Cortex of kidney (tissue), 1 donor: ENCODE results near the gene DTHD1.

Experiments
- DNase-seq: peaks from one replicate; lab custom pipeline; 2025; lab: John Stamatoyannopoulos, UW

The DTHD1 gene

GRCh38 chr4:36313703-36314102 lies 32.3 kb downstream of the DTHD1 start:
- DNase-seq, result no peak

DNA sequence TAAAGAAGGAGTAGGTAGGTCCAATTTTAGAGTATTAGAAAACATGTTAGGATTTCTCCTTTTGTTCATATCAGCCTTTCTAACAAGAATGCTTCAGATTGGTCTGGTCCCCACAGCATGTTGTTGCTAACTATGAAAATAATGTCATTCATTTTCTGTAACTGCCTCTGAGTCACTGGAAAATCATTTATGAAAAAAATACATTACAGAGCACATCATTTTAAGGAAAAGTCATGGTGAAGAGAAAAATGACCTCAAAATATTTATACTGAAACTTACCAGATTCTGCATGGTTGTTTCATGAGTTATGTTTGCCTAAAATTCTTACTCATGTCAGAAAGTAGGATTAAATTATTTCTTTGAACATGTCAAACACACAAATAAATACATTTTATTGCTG lies 35.2 kb downstream of the DTHD1 start:
- DNase-seq, result no peak

- no peak for DNase-seq
Observed at GRCh38 chr4:36317721-36318120, 36.3 kb downstream of the DTHD1 start.

- no peak for DNase-seq
Observed at GRCh38 chr4:36320117-36320896, 38.9 kb downstream of the DTHD1 start.

- DNase-seq, result no peak
Observed at GRCh38 chr4:36321176-36321575, 39.8 kb downstream of the DTHD1 start.

- no peak for DNase-seq
Observed at GRCh38 chr4:36322921-36323354, 41.5 kb downstream of the DTHD1 start.

GRCh38 chr4:36323816-36324419 lies 42.5 kb downstream of the DTHD1 start:
- no peak for DNase-seq

DNA sequence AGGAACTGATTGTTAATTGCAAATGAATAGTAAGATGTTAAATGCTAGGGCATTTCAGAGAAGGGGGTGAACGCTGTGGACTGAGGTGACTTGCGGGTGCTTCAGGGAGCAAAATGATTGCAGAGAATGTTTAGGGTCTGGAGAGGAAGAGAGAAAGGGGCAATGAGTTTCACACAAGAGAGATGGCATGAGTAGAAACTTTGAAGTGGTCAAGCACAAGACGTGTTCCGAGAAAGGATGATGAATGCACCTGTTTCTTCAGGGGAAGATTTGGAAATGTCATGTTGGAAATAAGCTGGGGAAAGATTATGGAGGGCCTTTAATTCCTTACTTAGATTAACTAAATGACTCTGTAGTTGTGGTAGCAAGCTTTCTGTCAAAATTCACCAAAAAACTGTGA lies 43.4 kb downstream of the DTHD1 start:
- no peak for DNase-seq

DNA sequence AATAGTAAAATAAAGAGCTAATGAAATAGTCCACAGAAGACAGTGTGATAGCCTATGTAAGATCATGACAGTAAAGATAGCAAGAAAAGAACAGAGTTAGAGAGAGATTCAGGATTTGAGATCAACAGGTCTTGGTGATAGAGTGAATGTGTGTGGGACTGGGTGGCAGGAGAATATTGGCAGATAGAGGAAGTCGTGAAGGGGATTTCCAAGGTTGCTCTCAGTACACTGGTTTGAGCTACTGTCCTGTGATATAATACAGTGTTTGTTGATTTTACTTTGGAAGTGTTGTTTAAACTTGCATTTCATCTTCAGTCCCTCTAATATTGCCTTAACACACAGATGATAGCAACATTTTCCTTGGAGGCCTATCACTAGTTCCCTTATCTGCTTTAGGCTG lies 44.1 kb downstream of the DTHD1 start:
- DNase-seq, result no peak

- DNase-seq, result no peak
Observed at GRCh38 chr4:36325926-36326325, 44.5 kb downstream of the DTHD1 start.

- DNase-seq, result no peak
Observed at GRCh38 chr4:36326476-36327029, 45.1 kb downstream of the DTHD1 start.

GRCh38 chr4:36327400-36327799 lies 46.0 kb downstream of the DTHD1 start:
- DNase-seq, result no peak

- no peak for DNase-seq
Observed at GRCh38 chr4:36328130-36328529, 46.7 kb downstream of the DTHD1 start.

- DNase-seq, result no peak
Observed at GRCh38 chr4:36329228-36329627, 47.8 kb downstream of the DTHD1 start.

GRCh38 chr4:36330796-36331195 lies 49.4 kb downstream of the DTHD1 start:
- no peak for DNase-seq

GRCh38 chr4:36332023-36332781 lies 50.8 kb downstream of the DTHD1 start:
- DNase-seq, result no peak

DNA sequence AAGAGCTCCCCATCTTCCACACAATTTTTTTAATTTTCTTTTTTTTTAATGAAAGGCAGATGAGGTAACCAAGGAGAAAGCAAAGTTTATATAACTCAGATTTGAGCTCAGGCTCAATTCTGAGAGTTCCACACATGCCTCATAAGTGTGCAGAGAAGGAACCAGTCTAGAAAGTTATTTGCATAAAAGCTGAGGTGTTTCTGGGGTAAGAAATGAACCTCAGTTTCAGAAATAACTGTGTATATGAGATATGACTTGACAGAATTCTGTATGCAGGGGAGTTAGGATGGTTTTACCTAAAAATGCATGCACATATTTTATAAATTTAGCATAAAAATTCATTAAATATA lies 51.3 kb downstream of the DTHD1 start:
- DNase-seq, result no peak

DNA sequence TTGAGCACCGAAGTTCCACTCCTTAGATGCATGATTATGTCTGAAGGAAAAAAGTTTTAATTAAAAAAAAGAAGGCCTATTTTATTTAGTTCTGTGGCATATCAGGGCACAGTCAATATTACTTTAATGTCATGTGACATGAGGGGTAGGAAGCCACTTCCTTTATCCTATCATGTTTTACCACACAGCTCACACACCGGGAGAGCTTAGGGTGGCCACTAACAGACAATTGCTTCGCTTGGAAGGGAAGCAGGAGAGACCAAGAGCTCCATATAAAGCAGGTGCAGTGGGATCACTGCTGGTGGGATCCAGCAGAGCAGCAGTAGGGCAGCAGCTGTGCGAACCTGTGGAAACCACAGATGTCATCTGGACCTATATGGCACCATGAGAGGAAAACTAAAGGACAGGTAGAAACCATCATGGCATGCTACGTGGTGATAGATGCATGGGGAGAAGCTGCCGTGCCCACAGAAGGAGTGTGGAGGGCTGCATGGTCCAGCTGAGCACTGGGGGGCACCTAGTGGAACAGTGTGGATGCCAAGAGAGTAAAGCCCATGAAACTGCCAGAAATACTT lies 52.0 kb downstream of the DTHD1 start:
- no peak for DNase-seq

DNA sequence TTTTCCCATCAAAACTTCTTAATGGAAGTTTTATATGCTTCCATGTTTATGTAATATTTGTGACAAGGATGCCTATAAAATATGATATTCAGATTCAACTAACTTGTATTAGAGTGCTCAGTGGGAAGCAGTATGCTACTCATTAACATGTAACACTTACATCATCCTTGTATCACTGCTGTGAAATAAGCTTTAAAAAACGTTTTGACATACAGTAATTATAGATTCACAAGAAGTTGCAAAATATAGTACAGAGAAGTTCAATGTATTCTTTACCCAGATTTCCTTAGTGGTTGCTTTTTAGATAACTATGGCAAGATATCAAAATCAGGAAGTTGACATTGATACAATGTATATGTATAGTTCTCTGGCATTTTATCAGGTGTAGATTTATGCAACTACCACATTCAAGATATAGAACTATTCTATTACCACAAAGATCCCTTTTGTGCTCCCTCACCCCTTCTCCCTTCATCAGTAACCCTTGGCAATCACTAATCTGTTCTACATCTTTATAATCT lies 56.3 kb downstream of the DTHD1 start:
- DNase-seq, result no peak

GRCh38 chr4:36338973-36339372 lies 57.6 kb downstream of the DTHD1 start:
- no peak for DNase-seq

- DNase-seq, result no peak
Observed at GRCh38 chr4:36341936-36342335, 60.5 kb downstream of the DTHD1 start.

DNA sequence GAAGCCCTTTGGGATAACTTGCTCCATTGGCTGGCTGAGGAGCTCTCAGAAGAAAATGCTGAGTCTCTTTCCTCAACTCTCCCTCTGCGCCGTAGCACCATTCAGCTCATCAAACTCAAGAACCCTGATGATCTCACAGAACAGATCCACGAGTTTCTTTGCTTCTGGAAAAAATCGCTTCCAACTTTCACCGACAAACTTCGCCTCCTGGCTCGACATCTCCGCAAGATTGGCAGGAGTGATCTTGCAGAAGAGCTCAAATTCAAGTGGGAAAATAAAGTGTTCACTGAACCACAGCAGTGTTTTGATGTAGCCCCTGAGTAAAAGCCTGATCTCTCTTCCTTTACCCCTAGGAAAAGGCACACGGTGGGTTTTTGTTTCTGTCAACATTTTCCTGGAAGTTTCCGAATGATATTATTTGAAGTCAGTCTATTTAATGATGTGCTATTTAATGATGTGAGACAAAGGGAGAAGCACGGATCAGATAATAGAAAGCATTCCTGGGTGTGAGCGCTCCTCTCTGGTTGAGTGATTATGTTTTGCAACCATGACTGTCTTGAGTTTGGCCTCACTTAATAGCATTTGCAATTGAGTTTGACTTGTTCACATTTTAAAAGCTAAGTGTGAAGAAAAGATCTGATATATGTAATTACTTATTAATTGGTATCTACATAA lies 62.2 kb downstream of the DTHD1 start:
- no peak for DNase-seq
